Fibroblast of villous mesenchyme (primary cell): Measurements from ENCODE around the gene FMNL2. TPM values are rescaled to one million over a fixed set of nuclear protein-coding genes. Genes with fewer than 3 reads are reported as not detected.

Experiments used
- DNase-seq: peaks from one replicate; pipeline ENCODE4 v3.0.0-alpha.2; 2010; ENCODE audit warnings: low read depth
- H3K4me3 ChIP-seq: 2 replicates; pipeline ENCODE4 v1.5.1; 2011; ENCODE audit warnings: low read depth, mild to moderate bottlenecking, low read length
- total RNA-seq: library from RNA; depleted of rRNA; stranded (reverse); fragments of >200 nt; gene quantifications from 2 replicates; pipeline ENCODE4 v1.2.3, GENCODE V29; 2012
- TF ChIP-seq, protein P1 (sequence below): IDR thresholded peaks from 2 replicates; pipeline ENCODE4 v1.5.1; 2012; ENCODE audit warnings: low read depth, mild to moderate bottlenecking, low read length; ENCODE audit not compliant: insufficient read depth

Gene FMNL2
- total RNA-seq, 1 donor, result 17.3 TPM

DNA sequence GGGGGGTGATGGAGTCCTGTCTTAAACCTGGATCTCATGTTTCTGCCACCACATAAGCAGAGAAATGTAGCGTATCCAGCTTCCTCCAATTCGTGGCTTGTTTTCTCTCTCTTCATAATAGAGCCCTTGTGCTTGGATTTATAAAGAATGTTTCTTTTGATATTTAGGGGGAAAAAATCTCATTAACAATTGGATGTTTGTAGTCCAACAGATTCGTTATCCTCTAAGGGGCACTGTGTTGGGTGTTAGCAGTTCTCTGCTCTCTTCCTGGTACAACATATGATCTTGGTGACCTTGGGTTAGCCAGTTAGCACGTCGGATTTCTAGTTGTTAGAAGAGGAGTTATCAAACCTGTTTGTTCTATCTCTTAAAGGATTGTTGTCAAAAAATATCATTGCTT is 127.8 kb downstream of the FMNL2 start:
- no peak overlapping the region for H3K4me3 ChIP-seq
- TF ChIP-seq, protein P1, sequence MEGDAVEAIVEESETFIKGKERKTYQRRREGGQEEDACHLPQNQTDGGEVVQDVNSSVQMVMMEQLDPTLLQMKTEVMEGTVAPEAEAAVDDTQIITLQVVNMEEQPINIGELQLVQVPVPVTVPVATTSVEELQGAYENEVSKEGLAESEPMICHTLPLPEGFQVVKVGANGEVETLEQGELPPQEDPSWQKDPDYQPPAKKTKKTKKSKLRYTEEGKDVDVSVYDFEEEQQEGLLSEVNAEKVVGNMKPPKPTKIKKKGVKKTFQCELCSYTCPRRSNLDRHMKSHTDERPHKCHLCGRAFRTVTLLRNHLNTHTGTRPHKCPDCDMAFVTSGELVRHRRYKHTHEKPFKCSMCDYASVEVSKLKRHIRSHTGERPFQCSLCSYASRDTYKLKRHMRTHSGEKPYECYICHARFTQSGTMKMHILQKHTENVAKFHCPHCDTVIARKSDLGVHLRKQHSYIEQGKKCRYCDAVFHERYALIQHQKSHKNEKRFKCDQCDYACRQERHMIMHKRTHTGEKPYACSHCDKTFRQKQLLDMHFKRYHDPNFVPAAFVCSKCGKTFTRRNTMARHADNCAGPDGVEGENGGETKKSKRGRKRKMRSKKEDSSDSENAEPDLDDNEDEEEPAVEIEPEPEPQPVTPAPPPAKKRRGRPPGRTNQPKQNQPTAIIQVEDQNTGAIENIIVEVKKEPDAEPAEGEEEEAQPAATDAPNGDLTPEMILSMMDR, result no peak

DNA sequence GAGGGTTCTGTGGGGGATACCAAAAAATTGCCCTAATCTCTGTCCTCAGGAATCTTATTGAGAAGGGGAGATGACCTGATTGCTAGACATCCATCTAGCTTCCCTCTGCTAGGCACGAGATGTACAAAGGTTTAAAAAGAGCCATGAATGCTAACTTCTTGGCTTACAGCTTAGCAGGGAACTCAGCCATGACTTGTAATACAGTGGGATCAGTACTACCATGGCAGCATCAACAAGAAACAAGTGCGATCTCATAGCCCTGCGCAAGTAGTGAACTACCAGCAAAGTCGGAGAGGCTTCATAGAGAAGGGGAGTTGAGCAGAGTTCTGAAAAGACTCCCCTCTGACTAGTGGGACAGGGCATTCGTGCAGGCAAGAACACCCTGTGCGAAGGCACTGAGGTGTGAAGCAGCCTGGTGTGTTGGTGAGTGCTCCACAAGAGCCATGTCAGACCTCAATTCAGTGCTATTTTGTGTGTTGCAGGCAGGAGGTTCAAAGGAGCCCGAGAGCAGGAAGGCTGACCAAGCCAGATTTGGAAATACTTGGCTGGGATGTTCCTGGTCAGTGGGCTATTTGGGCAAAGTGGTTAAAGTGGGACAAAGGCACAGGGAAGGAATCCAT is 130.0 kb downstream of the FMNL2 start:
- TF ChIP-seq, protein P1, result no peak
- no peak for DNase-seq
- H3K4me3 ChIP-seq, result no peak overlapping the region

More for the DNA sequence above, 127.8 kb downstream of the FMNL2 start:
- DNase-seq, result no peak

DNA sequence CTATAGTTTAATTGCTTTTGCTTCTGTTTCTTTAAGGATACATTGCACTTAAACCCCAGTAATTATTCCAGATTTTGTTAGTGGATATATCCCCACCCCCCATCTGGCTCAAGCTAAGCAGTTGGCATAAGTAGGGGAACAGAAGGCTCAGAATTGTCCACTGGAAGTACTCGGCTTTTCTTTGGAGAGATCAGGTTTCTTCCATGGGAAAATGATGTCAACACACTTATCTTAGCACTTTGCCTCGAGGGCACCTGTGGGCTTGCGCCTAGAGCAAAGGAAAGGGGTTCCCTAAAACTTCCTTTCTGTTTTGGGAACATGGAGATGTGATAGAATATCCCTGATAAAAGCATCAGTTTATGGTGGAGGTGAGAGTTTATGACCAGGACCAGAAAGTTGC is 130.6 kb downstream of the FMNL2 start:
- H3K4me3 ChIP-seq, result no peak overlapping the region
- DNase-seq, result no peak
- TF ChIP-seq, protein P1, result no peak

DNA sequence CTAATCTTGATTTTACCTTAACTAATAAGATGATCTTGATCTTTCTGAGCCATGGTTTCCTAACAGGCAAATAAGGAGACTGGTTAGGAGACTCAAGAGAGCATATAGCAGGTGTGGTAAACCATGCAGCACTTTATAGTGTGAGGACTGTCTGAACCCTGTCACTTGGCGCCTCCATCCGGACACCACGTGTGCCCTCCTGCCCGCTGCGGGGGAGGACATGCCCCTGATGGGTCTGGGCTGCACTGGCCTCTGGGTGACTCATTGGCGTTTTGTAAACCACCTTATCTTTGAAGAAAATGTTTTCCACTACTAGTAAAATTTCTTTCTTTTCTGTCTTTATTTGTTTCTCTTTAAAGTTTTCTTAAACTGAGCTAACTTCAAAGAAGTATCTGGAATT is 131.1 kb downstream of the FMNL2 start:
- no peak overlapping the region for H3K4me3 ChIP-seq
- DNase-seq, result peak; percentile 89
- TF ChIP-seq, protein P1, result no peak

DNA sequence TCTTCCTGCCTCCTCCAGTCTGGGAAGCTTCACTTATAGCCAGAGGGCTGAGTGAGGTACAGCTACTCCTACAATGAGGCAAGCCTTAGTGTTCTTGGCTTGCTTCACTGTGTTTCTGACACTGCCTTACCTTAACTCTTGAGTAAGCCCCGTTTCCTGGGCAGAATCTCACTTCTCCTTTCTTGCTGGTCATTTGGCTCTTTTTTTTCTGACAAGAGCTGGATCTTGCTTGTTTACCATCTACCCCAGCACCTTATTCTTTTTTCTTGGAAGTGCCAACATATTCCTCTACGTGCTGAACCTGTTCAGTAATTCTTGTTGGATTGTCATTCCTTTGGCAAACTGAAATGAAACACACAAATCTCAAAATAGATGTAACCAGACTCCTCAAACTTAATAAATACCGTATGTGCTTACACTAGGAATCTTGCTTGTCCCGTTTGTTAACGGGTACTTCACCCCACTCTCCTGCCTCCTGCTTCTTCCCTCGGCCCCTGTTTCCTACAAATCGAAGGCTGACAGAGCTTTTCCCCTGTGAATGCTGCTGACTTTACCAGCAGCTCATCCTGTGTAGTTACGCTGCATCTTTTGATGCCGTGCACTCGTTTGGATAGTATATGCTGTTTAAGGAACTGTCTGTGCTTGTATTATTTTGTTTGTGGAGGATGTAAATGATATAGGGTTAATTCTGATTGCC is 132.2 kb downstream of the FMNL2 start:
- DNase-seq, result peak; percentile 73
- no peak overlapping the region for H3K4me3 ChIP-seq
- TF ChIP-seq, protein P1, result no peak

DNA sequence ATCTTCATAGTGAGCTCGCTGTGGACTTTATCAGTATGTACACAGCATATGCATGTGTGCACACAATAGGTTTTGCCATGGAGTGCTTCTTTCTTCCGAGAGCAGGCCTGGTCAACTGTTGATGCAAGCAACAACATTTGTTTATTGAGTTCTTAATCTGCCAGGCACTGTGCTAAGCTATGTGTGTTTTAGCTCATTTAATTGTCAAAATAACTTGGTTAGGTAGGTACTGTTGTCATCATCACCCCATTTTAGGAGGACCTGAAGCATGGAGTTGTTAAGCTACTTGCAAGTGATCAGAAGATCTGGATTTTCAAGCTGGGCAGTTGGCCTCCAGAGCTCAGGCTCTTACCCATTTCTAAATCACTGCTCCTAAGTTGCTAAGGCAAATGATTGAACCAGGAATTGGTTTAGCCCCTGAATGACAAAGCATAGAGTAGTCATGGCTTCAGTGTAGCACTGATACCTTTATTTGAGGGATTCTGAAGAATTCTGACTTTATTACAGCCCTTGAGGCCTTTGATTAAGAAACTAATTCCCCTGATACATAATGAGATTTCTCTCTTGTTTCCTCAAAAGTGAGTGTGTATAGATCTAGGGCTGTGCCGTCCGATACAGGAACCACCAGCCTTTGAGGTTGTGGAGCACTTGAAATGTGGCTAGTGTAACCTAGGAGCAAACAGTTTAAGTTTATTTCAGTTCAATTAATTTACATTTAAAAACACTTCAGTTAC is 132.9 kb downstream of the FMNL2 start:
- no peak for DNase-seq
- no peak overlapping the region for H3K4me3 ChIP-seq
- TF ChIP-seq, protein P1, result no peak
